GM12801 (cell line): ENCODE measurements around the gene MAP3K21.

Source experiments
- CTCF ChIP-seq: IDR thresholded peaks from one replicate; pipeline ENCODE4 v1.5.1; 2011; ENCODE audit warnings: control low read depth; ENCODE audit not compliant: insufficient read length; ENCODE audit errors: extremely low read depth

MAP3K21 gene

GRCh38 chr1:233326811-233327650 lies 493 bp upstream of the MAP3K21 start:
- no peak for TF ChIP-seq CTCF

DNA sequence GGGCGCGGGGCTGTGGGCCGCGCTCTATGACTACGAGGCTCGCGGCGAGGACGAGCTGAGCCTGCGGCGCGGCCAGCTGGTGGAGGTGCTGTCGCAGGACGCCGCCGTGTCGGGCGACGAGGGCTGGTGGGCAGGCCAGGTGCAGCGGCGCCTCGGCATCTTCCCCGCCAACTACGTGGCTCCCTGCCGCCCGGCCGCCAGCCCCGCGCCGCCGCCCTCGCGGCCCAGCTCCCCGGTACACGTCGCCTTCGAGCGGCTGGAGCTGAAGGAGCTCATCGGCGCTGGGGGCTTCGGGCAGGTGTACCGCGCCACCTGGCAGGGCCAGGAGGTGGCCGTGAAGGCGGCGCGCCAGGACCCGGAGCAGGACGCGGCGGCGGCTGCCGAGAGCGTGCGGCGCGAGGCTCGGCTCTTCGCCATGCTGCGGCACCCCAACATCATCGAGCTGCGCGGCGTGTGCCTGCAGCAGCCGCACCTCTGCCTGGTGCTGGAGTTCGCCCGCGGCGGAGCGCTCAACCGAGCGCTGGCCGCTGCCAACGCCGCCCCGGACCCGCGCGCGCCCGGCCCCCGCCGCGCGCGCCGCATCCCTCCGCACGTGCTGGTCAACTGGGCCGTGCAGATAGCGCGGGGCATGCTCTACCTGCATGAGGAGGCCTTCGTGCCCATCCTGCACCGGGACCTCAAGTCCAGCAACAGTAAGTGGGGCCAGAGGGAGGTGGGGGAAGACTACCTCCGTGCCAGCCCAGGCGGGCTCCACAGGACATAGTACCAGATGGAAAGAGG lies 808 bp downstream of the MAP3K21 start:
- TF ChIP-seq CTCF: no peak

DNA sequence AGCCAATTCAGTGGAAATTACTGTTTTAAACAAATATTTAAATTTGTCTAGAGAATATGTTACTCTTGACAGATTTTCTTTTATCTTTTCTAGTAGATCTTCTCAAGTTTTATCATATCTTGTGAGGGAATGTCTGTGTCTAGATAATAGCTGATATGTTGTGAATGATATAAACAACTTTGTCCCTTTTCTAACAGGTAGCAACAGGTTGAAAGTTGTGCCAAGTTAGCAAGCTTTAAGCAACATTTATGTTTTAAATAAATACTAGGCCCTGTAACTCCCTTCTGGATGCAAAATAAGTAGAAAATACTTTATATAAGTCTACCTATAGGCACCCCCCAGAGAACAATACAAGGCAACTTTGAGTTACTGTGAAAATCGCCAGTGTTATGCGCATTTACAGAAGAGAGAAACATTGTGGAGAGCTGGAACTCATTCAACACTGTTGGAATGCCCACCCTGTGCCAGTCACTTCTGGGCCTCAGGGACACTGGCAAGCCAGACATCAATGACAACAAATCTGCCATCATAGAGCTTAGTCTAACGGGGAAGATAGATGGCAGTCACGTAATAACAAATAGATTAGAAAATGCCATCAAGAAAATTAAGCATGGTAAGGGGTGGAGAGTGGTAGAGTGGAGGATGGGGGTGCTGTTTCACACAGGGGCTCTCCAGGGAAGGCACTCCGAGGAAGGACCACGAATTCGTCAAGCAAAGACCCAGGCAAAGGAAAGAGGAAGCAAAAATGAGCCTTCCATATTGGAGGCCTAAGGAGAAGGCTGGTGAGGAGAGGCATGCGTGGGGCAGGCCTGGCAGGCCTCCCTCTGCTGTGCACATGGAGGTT lies 4.4 kb downstream of the MAP3K21 start:
- no peak for TF ChIP-seq CTCF

- no peak for TF ChIP-seq CTCF
Observed at GRCh38 chr1:233333086-233333485, 5.6 kb downstream of the MAP3K21 start.

- TF ChIP-seq CTCF: no peak
Observed at GRCh38 chr1:233334092-233334491, 6.6 kb downstream of the MAP3K21 start.

DNA sequence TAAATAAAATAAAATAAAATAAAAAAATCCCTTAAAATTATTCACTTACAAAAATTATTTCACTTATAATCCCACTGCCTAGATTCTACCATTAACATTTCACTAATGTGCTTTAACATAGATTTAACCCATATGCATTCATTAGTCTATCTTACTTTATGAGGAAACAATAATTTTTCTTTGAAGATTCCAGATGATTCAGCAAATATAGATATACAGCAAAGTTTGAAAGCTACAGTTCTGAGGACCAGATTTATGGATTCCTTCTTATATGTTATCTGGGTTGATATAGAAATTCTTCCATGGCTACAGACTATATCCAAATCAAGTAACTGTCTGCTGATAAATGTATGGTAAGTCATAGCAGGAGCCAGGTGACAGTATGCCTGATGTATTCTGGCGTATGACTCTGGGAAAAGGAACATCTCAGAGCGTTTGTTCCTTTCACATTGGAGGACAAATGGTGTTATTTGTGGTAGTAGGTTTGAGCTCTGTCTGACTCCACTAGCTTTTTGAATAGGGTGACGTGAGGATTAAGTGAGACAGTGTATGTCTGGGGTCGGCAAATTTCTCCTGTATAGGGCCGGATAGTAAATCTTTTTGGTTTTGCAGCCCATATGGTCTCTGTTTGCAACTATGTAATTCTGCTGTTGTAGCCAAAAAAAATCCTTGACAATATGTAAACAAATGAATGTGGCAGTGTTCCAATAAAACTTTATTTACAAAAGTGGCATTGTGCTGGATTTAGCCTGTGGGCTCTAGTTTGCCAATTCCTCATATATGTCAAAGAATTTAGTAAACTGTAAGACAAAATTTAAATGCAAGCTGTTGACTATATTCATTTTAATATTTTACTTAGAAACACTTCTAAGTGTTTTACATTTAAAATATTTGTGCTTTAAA lies 9.3 kb downstream of the MAP3K21 start:
- TF ChIP-seq CTCF: no peak
